Activated CD4-positive, alpha-beta T cell treated with anti-CD3 and anti-CD28 coated beads, Interleukin-2, amount 50 U/mL, for 16 hours (primary cell): Measurements from ENCODE around the gene FHOD1.

ENCODE experiments used
- DNase-seq: peaks from one replicate; pipeline ENCODE4 v3.0.0-alpha.2; 2020

Gene FHOD1

GRCh38 chr16:67277294-67277998, 30.2 kb upstream of the FHOD1 start:
- peak; percentile 16 for DNase-seq

- DNase-seq = no peak
Observed at GRCh38 chr16:67275321-67275720, 28.0 kb upstream of the FHOD1 start.

DNA sequence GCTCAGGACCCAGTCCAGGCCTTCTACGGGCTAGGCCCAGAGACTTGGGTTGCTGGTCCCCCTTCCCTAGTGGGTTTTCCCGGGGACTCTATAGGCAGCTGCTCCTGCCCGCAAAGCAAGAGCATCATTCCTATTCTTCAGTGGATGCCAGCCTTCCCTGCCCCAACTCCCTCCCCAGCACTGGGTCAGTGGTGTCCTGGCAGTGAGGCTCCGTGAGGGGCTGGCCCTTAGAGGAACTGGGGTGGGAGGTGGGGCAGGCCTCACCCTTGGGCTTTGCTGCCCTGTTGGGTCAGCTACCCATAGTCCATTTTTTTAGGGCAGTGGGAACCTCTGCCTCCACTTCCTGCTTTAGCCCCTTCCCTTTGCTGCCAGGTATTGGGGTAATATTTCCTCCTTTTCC, 24.2 kb upstream of the FHOD1 start:
- DNase-seq = no peak

GRCh38 chr16:67270931-67271338, 23.7 kb upstream of the FHOD1 start:
- DNase-seq = no peak

GRCh38 chr16:67269766-67270165, 22.5 kb upstream of the FHOD1 start:
- no peak for DNase-seq

- no peak for DNase-seq
Observed at GRCh38 chr16:67268136-67268579, 20.9 kb upstream of the FHOD1 start.

GRCh38 chr16:67265834-67266233, 18.6 kb upstream of the FHOD1 start:
- DNase-seq = no peak

- DNase-seq = no peak
Observed at GRCh38 chr16:67264866-67265265, 17.6 kb upstream of the FHOD1 start.

GRCh38 chr16:67264277-67264676, 17.0 kb upstream of the FHOD1 start:
- DNase-seq = no peak

DNA sequence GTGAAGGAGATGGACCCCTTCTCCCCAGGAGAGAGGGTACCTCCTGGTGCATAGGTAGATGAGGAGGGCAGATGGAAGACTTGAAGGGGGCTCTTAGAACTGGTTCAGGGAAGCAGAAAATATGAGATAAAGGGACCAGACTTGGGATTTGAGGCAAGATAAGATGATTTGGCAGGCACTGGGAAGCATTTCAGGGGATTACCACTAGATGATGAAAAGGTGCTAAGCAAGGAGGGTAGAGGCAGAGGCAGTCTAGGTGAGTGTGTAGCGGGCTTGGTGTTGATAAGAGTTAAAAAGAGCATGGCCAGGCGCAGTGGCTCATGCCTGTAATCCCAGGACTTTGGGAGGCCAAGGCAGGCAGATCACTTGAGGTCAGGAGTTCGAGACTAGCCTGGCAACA, 15.9 kb upstream of the FHOD1 start:
- no peak for DNase-seq

GRCh38 chr16:67260426-67261063, 13.3 kb upstream of the FHOD1 start:
- DNase-seq = peak; percentile 50

GRCh38 chr16:67259705-67260104, 12.4 kb upstream of the FHOD1 start:
- no peak for DNase-seq

- DNase-seq = no peak
Observed at GRCh38 chr16:67258161-67258835, 11.0 kb upstream of the FHOD1 start.

GRCh38 chr16:67257486-67258160, 10.3 kb upstream of the FHOD1 start:
- DNase-seq = no peak

- no peak for DNase-seq
Observed at GRCh38 chr16:67256701-67257230, 9.5 kb upstream of the FHOD1 start.

GRCh38 chr16:67255553-67256221, 8.4 kb upstream of the FHOD1 start:
- DNase-seq = no peak

GRCh38 chr16:67254801-67255552, 7.7 kb upstream of the FHOD1 start:
- no peak for DNase-seq

GRCh38 chr16:67252609-67253497, 5.6 kb upstream of the FHOD1 start:
- DNase-seq = no peak

- DNase-seq = no peak
Observed at GRCh38 chr16:67250045-67250327, 2.7 kb upstream of the FHOD1 start.

DNA sequence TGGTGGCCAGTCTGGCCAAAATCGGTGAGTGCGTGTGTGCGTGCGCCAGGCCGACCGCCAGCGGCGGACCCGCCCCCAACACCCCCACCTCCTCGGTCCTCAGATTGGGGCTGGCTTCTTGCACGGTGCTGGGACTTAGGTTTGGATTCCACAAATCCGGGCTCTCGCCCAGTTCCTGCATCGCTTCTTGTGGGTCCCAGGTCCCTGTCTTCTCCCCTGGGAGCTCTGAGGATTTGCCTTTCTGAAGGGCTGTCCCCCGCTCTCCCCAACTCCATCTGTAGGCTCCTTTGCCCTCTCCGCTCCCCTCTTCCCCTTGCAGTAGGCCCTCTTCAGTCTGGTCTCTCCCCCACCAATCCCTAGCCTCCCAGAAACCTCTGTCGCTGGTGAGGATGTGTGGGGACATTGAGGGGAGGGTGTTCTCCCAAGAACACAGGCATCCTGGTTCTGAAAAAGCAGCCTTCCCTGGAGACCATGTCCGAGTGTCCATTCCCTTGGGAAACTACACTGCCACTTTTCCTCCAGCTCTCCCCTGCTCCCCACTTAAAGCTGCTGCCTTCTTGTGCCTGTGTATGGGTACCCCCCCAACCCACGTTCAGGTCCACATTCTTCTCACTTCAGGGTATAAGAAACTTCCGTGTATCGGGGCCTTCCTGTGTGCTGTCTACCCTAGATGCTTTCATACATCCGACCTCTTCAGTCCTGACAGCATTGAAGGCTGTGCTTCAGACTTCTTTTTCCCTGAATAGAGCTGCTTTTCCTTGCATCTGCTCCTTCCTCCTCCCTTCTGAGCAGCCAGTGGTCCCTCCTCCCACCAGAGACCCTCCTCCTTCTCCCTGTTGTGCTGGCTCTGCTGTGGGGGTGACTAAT, 2.1 kb upstream of the FHOD1 start:
- DNase-seq = no peak
